ENCODE results near the gene GALNT3. TPM values are rescaled to one million over a fixed set of nuclear protein-coding genes. Genes with fewer than 3 reads are reported as not detected.

GALNT3 gene
- total RNA-seq, 1 donor from 2014 or later, result 21.3 TPM

DNA sequence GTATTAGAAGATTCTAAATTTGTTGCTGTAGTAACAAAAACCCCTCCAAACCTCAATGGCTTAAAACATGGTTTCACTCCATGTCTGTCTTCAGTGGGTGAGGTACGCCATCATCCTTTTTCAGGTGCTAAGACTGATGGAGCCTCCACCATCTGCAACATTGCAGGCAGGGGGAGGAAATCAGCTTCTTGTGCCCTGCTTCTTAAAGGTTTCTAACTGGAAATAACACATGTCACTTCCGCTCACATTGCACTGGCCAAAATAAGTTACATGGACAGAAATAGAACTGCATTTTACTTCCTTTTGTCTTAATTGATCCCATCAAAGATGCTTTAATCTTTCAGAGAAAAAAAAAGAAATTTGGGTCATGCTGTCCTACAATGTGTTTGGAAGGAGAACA is 94.1 kb downstream of the GALNT3 start:
- no peak overlapping the region for H3K4me3 Mint-ChIP-seq (ENCODE audit: low read depth)
- H3K27ac Mint-ChIP-seq, result no peak overlapping the region
- intact Hi-C loops (cut with micrococcal nuclease), result loop anchor here (10.0 kb wide), 1 partner anchor 175 kb away; no protein-coding TSS in a partner anchor
- DNase-seq (ENCODE audit: low spot score), result no peak
- no peaks in the 10 kb centered on the region for H3K9me3 Mint-ChIP-seq
- H3K4me1 Mint-ChIP-seq (ENCODE audit: low read depth), result no peaks in the 10 kb centered on the region
- no peaks in the 10 kb centered on the region for H3K36me3 Mint-ChIP-seq (ENCODE audit: low read depth)
- peaks cover 15% of the 10 kb centered on the region for H3K27me3 Mint-ChIP-seq (ENCODE audit: low read depth)

DNA sequence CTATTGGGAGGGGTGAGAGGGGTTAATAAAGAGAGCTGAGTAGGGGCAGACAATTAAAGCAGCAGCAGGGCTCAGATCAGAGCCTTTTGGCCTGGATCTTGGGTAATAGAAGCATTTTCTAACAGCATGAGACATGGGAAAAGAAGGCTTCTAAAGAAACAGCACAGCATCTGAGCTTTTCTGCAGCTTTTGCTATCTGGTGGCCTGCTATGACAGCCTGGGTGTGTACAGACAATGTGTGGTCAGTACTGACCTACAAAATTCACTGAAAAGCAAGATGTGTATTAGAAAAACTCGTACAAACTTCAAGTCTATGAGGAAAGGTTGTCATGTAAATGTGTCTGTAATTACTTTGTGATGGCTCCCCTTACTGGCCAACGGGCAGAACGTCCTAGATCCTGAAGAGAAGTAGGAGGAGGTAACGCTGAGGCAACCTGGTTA is 95.6 kb downstream of the GALNT3 start:
- no peaks in the 10 kb centered on the region for H3K4me1 Mint-ChIP-seq (ENCODE audit: low read depth)
- no peaks in the 10 kb centered on the region for H3K9me3 Mint-ChIP-seq
- intact Hi-C loops (cut with micrococcal nuclease), result loop anchor here (10.0 kb wide), 1 partner anchor 176 kb away; no protein-coding TSS in a partner anchor
- H3K4me3 Mint-ChIP-seq (ENCODE audit: low read depth), result no peak overlapping the region
- H3K27me3 Mint-ChIP-seq (ENCODE audit: low read depth), result peaks cover 15% of the 10 kb centered on the region
- no peaks in the 10 kb centered on the region for H3K36me3 Mint-ChIP-seq (ENCODE audit: low read depth)
- H3K27ac Mint-ChIP-seq, result no peak overlapping the region
- no peak for DNase-seq (ENCODE audit: low spot score)

DNA sequence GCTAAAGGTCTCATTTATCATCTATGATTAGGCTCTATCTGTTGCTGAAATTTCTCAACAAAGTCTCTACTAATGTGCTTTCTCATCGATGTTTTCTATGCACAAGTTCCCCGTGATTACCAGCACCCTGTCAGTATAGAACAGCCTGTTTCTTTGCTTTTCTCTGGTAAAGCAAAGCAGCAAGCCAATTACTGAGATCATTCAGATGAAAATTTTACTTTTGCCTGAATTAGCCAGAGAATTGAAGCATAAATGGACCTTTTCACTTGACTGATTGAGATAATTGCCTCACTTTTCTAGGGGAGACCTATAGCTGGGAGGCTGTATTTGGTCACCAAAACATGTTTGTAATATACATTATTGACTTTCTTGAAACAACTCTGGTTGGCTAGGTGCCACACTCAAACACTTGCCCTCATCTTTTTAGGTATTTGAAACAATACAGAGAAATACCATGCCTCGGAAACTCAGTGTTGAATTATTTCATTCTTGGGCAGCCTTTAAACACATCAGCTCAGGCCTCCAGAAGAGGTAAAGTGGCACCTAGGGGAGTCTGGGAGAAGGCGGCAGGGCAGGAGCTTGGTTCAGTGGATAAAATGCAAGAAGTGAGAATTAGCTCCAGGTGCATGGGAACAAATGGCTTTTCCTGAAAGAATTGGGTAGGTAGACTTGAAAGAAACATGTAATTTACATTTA is 96.2 kb downstream of the GALNT3 start:
- Mint-ChIP-seq H3K27me3 (ENCODE audit: low read depth) (peaks cover 15% of the 10 kb centered on the region), H3K4me1 (ENCODE audit: low read depth) (no peaks in the 10 kb centered on the region), H3K27ac (no peak overlapping the region), H3K9me3 (no peaks in the 10 kb centered on the region), H3K36me3 (ENCODE audit: low read depth) (no peaks in the 10 kb centered on the region), H3K4me3 (ENCODE audit: low read depth) (no peak overlapping the region)
- DNase-seq (ENCODE audit: low spot score), result no peak
- intact Hi-C loops (cut with micrococcal nuclease), result loop anchor here (10.0 kb wide), 1 partner anchor 177 kb away; no protein-coding TSS in a partner anchor

Other genes with a start within 250 kb of the GALNT3 start
- 19.7 and 23.4 TPM in 2 replicates for gene TTC21B, start 159.5 kb upstream of the GALNT3 start, total RNA-seq

Measured in activated T-helper 2 cell treated with anti-CD3 and anti-CD28 coated beads, Interferon-gamma antibody, Interleukin-2, Interleukin-4, amounts not matched to agents 10 μg/mL and 5 μg/mL and 100 μg/mL, durations not matched to agents 14 hours and 24 hours and 36 hours (primary cell).